HG02642 (cell line): ENCODE data around the gene BEND7.
"Not testable (repeated sequence)": the region's sequence is repeated elsewhere in the genome, so short reads cannot be mapped to it uniquely, and the experiment has no call there.

ENCODE experiments used
- ATAC-seq: cut with Tn5 transposase; IDR thresholded peaks from one replicate; pipeline ENCODE4 v1.9.1; 2021; ENCODE audit warnings: mild to moderate bottlenecking; ENCODE audit not compliant: unreplicated experiment, poor library complexity

The BEND7 gene

GRCh38 chr10:13528875-13529713 is at the start of gene BEND7:
Gene BEND7, minus strand, starts transcription at chr10:13529014. Its CDS starts 481 bp downstream, at chr10:13528533.
- ATAC-seq, result no peak

DNA sequence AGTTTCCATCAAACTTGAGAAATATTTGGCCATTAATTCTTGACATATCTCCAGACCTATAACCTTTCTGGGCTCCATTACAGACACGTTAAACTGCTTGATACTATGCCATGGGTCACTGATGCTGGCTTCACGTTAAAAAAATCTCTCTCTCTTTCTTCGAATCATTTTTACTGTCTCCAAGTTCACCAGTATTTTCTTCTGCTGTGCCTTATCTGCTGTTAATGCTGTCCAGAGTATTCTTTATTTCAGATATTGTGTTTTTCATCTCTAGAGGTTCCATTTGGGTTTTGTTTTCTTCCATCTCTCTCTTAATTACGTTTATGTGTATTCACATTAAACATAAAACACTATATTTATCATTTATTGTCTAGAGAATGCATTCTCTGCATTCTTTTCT is 45.1 kb upstream of the BEND7 start:
- no peak for ATAC-seq

- no peak for ATAC-seq
These were observed 42.7 kb upstream of the BEND7 start for GRCh38 chr10:13571541-13571940.

DNA sequence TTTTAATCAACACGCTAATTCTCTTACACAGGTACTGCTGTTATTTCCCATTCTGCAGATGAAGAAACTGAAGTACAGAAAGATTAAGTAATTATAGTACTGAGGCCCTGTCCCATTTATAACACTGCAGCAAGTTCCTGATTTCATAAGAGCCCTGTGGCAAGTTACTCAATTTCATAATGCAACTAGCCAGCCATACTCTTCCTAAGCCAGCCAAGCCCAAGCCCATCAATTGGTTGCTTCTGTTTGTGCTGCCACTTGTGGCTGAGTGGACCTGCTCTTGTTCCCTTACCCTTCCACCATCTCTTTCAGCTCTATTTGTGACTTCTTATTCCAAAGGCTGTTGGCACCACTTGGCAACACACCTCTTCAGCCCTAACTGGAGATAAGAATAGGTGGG is 38.2 kb upstream of the BEND7 start:
- no peak for ATAC-seq

DNA sequence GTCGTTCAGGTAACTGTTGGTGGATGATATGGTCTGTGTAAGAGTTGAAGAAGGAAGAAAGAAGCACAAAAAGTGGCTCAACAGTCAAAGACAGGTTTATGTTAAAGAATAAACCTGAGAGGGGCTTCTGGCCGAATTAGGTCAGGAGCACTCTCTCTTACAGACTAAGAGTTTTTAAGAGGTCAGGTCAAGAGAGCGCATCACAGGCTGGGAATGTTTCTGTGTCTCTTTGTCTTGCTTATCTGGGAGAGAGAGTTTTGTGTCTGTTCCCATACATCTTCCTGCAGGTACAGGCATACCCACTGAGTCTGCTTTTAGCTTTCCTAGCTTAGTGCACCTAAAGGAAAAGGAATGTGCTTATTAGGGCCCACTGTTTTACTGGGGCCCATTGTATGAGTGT is 35.8 kb upstream of the BEND7 start:
- ATAC-seq, result no peak

GRCh38 chr10:13563481-13564445 is 34.9 kb upstream of the BEND7 start:
- no peak for ATAC-seq

GRCh38 chr10:13560597-13560996 is 31.8 kb upstream of the BEND7 start:
- no peak for ATAC-seq

- no peak for ATAC-seq
These were observed 30.4 kb upstream of the BEND7 start for GRCh38 chr10:13559124-13559700.

DNA sequence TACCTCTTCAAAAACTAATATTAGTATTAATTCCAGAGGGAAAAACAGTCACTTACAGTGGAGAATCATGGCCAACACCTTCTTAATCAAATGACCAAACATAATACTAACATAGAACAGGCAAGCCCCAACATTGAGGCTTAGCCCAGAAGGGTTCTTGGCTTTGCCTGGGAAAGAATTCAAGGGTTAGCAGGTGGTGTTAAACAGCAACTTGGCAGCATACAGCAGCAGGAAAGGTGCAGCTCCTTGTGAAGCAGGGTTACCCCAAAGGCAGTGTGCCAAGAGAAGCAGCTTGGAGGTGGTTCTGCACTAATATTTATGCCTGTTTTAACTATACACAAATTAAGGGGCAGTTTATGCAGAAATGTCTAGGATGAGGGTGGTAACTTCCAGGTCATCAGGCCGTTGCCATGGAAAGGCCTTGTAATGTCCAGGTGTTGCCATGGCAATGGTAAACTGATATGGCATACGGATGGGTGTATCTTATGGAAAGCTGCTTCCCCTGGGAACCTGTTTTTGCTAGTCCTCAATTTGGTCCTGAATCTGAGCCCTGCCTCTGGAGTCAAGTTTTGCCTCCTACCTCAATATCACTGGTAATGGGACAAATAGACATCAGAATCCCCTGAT is 27.2 kb upstream of the BEND7 start:
- ATAC-seq, result no peak

DNA sequence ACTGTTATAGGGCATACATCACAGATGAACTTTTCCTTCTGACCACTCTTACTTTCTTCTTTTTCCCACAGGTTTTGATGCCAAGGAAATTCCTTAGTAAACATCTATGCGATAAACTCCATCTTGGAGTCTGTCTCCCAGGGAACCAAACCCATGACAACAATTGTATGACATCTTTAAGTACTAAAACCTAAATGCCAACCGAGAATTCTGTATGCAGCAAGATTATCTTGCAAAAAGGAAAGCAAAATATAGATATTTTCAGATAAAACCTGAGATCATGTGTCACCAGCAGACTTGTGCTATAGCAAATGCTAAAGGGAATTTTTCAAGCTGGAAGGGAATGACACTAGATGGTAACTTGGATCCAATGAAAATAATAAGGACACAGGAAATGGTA is 22.0 kb upstream of the BEND7 start:
- no peak for ATAC-seq

- no peak for ATAC-seq
These were observed 13.7 kb upstream of the BEND7 start for GRCh38 chr10:13542533-13542932.

DNA sequence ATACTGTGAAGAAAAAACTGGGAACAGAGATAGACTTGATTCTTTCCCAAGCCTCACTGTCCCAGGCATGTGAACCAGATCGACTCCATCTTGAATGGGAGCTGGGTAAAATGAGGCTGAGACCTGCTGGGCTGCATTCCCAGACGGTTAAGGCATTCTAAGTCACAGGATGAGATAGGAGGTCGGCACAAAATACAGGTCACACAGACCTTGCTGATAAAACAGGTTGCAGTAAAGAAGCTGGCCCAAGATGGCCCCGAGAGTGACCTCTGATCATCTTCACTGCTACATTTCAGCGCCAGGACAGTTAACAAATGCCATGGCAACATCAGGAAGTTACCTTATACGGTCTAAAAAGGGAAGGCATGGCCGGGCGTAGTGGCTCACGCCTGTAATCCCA is 9.2 kb upstream of the BEND7 start:
- not testable (repeated sequence) for ATAC-seq

- ATAC-seq, result no peak
These were observed 8.0 kb upstream of the BEND7 start for GRCh38 chr10:13536674-13537366.

GRCh38 chr10:13535346-13535745 is 6.5 kb upstream of the BEND7 start:
- ATAC-seq, result no peak

DNA sequence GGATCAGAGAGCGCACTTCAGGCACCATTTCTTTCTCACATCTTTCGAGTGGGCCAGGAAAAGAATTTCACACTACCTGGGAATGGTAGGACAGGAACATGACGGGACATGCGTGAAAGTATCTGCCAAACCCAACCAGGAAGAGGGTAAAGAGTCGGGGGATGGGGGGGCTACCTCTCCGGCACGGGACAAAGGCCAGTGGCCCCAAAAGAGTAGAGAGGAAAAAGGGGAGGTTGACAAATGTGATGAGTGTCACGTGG is 830 bp upstream of the BEND7 start:
- ATAC-seq, result no peak

GRCh38 chr10:13528123-13528874 is 515 bp downstream of the BEND7 start:
- no peak for ATAC-seq

- no peak for ATAC-seq
These were observed 1.0 kb downstream of the BEND7 start for GRCh38 chr10:13527864-13528122.

- no peak for ATAC-seq
These were observed 1.6 kb downstream of the BEND7 start for GRCh38 chr10:13526948-13527863.

GRCh38 chr10:13525663-13526062 is 3.2 kb downstream of the BEND7 start:
- no peak for ATAC-seq
